ENCODE measurements around the gene SLC47A2.
"Not testable (repeated sequence)": the region's sequence is repeated elsewhere in the genome, so short reads cannot be mapped to it uniquely, and the experiment has no call there.

Gene SLC47A2

DNA sequence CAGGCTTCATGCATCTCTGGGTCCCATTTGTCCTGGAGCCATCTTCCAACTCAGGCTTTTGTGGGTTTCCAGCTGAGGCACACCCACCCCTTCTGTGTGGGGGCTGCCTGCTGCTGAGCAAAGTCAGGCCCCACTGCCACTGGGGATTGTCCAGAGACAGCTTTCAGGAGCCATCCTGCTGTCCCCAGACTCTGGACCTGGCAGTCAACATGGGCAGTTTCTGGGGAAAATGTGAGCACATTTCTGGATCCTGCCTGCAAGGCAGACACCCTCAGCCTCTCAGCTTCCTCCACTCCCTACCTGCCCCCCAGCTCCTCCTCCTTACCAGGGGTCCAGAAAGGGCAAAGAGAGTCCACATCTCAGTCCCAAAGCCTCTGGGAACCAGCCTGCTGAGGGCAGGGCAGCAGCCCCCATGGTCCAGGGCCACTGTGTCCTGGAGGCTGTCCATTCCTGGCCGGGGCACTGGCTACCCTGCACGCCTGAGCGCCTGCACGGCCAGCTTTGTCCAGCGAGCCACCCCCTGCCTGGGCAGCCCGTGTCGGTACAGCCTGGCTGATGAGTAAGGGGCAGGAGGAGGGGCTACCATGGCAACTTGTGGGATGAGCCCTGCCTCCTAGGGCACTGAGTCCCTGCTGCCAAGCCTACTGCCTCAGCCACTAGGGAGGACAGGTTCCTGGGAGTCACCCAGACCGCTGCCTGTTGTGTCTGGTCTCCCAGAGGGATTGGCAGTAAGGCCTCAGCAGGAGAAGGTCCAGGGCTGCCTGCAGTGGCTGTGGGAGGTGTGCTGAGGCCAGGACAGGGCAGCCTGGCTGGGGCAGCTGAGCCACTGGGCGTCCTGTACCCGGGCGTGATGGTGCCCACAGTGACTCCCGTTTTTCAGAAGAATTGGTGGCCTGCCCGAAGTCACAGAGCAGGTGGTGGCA lies at the start of gene SLC47A2:
Gene SLC47A2 (minus strand): TSS at position 477 of the 923 bp plus-strand sequence. CDS start 29 bp downstream, at position 448.
- DNase-seq, result no peak

GRCh38 chr17:19766016-19766415 lies 49.6 kb upstream of the SLC47A2 start:
- no peak for DNase-seq

- DNase-seq, result not testable (repeated sequence)
Observed at GRCh38 chr17:19763991-19764390, 47.6 kb upstream of the SLC47A2 start.

DNA sequence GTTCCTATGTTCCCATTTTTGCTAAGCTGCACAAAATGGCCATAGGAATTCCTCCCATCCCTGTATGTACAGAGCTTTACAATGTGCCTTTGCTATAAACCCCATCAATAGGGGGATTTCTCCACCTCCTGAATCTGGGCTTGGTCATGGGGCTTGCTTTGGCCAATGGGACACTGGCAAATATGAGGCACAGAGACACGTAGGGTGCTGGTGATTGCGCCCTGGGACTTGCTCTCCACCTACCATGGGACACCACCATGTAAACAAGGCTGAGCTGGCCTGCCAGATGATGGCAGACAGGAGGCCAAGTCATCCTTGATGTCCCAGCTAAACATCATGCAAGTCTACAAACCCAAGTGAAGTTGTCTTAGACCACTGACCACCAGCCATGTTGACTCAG lies 47.0 kb upstream of the SLC47A2 start:
- no peak for DNase-seq

DNA sequence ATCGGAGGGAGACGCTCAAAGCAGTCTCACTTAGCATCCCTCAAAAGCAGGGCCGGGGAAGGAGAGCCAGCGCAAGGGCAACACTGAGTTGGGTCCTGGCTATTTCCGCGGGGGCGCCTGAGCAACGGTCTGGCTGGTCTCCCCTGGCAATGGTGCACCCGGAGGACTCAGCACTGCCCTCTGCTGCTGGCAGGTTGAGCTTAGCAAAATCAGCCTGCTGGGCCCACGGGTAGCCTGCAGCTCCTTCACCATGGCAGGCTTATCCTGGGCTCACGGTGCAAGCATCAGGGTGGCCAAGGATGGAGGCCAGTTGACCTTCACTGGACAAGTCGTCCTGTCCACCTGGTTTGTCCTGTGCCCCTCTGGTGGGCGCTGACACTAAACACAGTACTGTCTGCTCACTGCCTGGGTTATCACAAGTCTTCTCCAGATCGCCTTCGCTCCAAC lies 46.2 kb upstream of the SLC47A2 start:
- peak; percentile 44 for DNase-seq

DNA sequence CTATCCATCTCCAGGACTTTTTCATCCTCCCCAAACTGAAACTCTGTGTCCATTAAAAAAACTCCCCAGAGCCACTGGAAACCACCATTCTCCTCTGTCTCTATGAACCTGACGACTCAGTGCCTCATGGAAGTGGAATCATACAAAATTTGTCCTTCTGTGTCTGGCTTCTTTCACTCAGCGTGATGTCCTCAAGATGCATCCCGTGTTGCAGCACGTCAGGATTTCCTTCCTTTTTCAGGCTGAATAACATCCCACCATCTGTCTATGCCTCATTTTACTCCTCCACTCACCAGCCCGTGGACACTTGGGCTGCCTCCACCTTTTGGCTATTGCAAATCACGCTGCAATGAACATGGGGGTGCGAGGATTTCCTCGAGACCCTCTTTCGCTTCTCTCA lies 44.4 kb upstream of the SLC47A2 start:
- no peak for DNase-seq

DNA sequence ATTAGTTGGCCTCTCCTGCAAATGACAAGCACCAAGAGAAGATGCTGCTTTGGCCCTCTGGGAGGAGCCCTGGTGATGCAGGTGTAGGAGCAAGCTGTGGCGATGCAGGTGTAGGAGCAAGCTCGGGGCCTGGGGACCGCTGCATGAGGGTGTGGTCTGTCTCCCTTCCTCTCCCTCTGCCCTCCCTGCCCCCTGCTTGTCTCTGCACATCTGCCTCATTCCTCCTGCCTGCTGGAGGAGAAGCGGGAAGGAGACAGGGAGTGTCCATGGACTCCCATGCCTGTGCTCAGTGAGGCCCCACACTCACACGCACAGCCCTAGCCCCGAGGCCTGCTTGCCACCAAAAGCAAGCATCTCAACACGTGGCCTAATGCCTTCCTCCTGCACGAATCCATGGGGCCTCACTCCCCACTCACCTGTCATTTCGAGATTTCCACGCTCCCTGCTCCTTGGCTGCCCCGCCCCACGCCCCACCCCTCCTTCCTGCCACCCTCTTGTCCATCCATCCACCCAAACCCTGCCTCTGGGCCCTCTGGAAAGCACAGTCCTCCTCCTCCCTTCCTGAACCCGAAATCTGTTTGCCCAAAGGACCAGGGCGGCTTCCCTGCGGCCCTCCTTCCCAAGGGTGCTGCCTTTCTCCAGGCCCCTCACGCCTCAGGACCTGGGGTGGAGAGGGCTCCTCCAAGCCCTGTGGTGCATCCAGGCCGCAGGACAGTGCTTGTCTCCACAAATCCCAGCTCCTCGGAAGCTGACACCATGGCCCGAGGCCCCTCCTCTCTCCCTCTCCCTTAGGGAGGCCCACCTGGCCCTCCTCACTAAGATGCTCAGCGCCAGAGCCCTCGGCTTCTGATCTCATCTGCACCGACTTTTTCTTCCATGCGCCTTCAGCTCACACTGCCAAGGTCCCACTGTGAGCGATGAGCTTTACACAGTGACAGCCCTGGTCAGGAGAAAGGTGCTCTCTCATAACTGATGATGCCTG lies 43.5 kb upstream of the SLC47A2 start:
- DNase-seq, result no peak

DNA sequence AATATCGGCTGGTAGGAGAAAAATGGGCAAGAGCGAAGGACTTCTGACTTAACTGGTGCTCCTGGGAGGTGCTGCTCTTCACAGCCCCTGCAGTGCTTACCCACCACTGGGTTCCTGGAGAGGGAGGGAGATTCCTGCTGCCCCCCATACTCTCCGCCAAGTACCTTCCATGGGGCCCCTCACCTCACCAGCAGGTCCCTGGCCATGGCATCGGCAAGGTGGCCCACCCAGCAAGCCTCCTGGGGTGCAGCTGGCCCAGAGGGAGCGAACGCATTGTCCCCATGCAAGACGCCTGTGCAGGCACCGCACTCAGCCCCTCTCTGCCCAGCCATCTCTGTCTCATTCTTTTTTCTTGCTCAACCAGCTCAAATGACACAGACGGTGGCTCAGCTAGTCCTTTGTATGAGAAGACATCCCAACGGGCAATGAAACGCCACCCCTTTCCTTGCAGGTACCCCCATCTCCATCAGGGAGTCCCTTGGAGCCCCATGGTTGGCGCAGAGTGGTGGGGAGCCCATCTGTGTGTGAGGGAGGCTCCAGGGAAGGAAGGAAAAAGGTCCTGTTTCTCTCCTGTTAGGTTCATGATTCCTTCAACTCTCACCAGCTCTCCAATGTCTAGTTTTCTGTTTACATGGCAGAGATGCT lies 41.3 kb upstream of the SLC47A2 start:
- no peak for DNase-seq

DNA sequence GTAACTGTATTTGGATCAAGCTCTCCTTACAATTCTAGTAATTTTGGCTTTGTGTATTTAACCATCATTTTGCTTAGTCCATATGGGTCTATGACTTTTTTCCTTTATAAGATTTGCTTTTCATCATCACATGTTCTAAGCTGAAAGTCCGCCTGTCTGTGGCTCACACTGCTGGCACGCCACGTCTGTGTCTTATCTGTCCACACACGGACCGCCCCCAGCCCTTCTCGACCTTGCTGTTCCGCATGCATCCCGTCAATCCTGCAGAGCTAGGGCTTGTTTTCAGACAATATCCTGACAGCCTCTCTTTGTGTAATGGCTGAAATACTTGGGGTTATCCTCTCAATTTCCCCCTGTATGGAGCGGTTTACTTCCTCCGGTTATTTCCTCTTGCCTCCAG lies 40.2 kb upstream of the SLC47A2 start:
- no peak for DNase-seq

DNA sequence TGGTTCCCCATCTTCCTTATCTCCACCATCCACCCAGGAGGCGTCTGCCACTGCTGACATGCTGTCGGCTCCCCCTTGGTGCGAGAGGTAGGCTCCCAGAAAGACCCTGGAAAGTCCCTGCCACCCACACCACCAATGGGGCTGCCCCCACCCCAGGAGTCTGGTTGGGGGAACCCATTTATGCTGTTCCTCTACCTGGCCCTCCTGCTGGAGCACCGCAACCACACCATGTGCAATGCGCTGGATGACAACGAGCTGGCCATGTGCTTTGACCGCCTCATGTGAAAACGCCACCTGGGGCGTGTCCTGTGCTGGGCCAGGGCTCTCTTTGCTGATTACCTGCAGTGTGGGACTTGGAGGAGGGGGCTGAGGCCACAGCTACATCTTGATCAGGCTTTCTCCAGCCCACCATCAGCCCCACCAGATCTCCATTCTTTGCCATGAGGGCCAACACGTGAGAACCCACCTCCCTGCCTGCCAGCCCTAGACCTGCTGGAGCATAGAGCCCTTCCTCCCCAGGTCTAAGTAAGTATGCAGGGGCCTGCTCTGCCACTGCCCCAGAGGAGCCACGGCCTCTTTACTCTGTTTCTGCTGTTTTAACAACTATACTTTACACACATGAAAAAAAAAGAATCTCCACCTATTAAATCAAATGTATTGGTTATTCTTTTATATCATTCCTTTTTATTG lies 39.6 kb upstream of the SLC47A2 start:
- DNase-seq, result no peak

DNA sequence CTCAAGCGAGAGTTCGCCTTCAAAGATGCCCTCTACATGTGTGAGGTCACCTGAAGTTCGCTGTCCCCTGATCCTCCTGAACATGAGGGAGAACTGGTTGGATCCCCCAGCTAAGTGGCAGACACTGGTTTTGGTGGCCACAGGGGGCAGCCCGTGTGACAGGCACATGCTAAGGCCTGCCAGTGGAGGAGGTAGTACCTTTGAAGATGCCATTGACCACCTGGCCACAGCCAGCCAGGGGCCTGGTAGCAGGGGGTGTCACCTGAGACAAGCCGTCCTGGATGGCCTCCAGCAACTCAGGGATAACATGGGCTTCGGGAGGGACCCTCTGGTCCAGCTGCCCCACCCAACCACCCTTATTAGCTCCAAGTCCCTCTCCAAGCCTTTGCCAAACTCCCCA lies 39.0 kb upstream of the SLC47A2 start:
- DNase-seq, result no peak

GRCh38 chr17:19753661-19754463 lies 37.5 kb upstream of the SLC47A2 start:
- DNase-seq, result peak; percentile 73

DNA sequence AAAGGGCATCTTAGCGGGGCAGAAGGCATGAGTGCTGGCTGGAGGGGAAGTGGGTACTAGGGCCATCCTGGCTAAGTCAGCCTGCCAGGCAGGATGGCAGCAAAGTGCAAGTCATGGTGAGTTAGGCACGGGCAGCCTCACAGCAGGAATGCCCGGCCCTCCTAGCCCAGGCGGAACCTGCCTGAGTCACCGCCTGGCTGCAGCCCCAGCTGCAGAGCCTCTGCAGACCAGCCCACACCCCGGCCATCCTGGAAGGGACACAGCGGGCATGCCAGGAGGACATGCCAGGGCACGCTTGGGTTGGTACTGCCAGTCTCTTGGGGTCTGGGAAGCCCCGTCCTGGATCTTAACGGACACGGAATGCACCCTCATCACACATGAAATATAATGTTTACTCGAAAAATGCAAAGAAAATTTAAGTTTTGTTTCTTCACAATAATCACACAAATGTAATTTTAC lies 36.7 kb upstream of the SLC47A2 start:
- DNase-seq, result peak; percentile 38

DNA sequence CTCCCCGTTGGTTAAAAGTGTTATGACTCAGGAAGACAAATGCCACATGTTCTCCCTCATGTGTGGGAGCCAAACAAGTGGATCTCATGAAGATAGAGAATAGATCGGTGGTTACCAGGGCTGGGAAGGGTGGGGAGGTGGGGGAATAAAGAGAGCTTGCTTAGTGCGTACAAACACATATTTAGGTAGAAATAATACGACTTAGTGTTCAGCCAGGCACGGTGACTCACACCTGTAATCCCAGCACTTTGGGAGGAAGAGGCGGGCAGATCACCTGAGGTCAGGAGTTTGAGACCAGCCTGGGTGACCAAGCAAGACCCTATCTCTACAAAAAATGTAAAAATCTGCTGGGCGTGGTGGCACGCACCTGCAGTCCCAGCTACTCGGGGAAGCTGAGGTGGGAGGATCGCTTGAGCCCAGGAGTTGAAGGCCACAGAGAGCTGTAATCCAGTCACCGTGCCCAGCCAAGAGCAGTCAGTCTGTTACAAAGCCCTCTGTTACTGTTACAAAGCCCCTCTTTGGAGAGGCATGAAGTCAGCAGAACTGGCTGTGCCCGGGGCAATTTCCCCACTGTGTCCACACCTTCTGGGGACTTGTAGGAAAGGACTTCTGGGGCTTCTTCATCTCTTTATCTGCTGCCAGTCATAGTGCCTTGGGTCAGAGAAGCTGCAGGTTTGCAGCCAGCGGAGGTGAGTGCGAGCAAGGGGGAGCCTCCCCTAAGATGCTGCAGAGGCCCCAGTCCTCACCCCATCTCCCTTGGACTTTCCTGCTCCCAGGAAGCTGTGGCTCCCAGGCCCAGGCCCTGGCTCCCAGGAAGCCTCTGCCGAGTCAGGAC lies 36.0 kb upstream of the SLC47A2 start:
- no peak for DNase-seq

DNA sequence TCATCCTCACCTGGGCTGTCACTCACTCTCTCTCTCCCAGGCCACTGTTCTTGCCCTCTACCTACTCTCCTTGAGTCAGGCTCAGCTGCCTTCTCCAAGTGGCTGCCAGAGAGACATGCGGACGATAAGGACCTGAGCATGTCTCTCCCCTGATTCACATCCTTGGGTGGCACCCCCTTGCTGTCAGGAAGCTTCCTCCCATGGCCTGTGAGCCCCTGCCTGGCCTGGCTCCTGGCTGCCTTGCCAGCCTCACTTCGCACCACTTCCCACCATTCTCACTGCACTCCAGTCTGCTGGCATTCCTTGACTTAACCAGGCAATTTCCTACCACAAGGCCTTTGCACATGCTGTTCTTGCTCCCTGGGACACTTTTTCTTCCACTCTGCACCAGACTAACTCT lies 34.5 kb upstream of the SLC47A2 start:
- no peak for DNase-seq

GRCh38 chr17:19750020-19750572 lies 33.7 kb upstream of the SLC47A2 start:
- DNase-seq, result no peak

DNA sequence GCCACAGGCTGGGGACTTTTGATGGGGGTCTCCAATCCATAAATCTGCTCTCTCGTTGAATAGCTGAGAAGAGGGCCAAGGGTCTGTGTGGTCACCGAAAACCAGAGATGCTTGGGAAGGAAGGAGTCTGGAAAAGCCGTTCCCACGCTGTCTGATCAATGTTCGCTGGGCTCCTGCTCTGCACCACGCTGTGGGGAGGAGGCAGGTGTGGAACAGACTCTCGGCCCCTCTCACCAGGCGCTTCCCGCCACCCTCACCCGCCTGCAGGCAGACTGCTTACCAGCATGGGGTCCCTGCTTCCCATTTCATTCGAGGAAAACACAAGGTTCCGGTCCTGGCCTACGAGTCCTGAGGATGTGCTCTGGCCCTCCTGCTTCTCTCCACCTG lies 32.4 kb upstream of the SLC47A2 start:
- no peak for DNase-seq

- DNase-seq, result no peak
Observed at GRCh38 chr17:19747829-19748806, 31.7 kb upstream of the SLC47A2 start, which contains the start of gene ALDH3A1. Gene ALDH3A1, minus strand, starts transcription at chr17:19748298. Its CDS starts 3,169 bp downstream, at chr17:19745129.

Data from NCI-H510A (cell line).